Liver (tissue), 9 donors: ENCODE measurements around the gene LOXHD1. TPM values are rescaled to one million over a fixed set of nuclear protein-coding genes. Genes with fewer than 3 reads are reported as not detected.

Experiments used
- DNase-seq: peaks from one replicate; pipeline ENCODE4 v3.0.0-alpha.2; 2017; ENCODE audit warnings: low spot score
- H3K27ac ChIP-seq, 2 donors: one replicate each; pipeline ENCODE4 v1.7.0; 2013; ENCODE audit warnings: inconsistent platforms in 2 of 2, low read length in 2 of 2, control low read depth in 1 of 2, low read depth in 1 of 2, mild to moderate bottlenecking in 1 of 2
- H3K27me3 ChIP-seq, 4 donors: one replicate each; pipeline versions ENCODE4 v1.6.1 to v1.7.0; 2013; ENCODE audit warnings: low read length in 3 of 4, inconsistent platforms in 1 of 4, mild to moderate bottlenecking in 1 of 4, moderate library complexity in 1 of 4; ENCODE audit not compliant: control insufficient read depth in 4 of 4, insufficient read depth in 4 of 4
- H3K36me3 ChIP-seq, 4 donors: one replicate each; pipeline versions ENCODE4 v1.6.1 to v1.7.0; 2013; ENCODE audit warnings: low read length in 3 of 4, mild to moderate bottlenecking in 3 of 4, low read depth in 1 of 4, moderate library complexity in 1 of 4; ENCODE audit not compliant: control insufficient read depth in 4 of 4, insufficient read depth in 3 of 4
- H3K4me1 ChIP-seq, 4 donors: one replicate each; pipeline versions ENCODE4 v1.6.1 to v1.7.0; 2013; ENCODE audit warnings: low read length in 3 of 4, mild to moderate bottlenecking in 3 of 4, moderate library complexity in 1 of 4; ENCODE audit not compliant: control insufficient read depth in 4 of 4, insufficient read depth in 4 of 4
- H3K4me3 ChIP-seq, 3 donors: one replicate each; pipeline versions ENCODE4 v1.6.1 to v1.7.0; 2013; ENCODE audit warnings: low read length in 3 of 3, control low read depth in 1 of 3, low read depth in 1 of 3, mild to moderate bottlenecking in 1 of 3
- H3K9ac ChIP-seq, 2 donors: one replicate each; pipeline ENCODE4 v1.7.0; 2013; ENCODE audit warnings: low read length in 2 of 2, mild to moderate bottlenecking in 2 of 2, moderate library complexity in 2 of 2, control low read depth in 1 of 2, low read depth in 1 of 2
- H3K9me3 ChIP-seq, 4 donors: one replicate each; pipeline versions ENCODE4 v1.6.1 to v1.7.0; 2013; ENCODE audit warnings: low read length in 3 of 4; ENCODE audit not compliant: control insufficient read depth in 4 of 4
- ATF3 ChIP-seq: IDR thresholded peaks from 2 replicates; pipeline ENCODE4 v1.6.1; 2016; ENCODE audit warnings: antibody characterized with exemption
- CTCF ChIP-seq: fragments of 150-350 bp; IDR thresholded peaks from 2 replicates; pipeline ENCODE4 v1.5.1; 2017; ENCODE audit warnings: improper control_type of control experiment, low read depth, low read length; ENCODE audit not compliant: missing input control
- EGR1 ChIP-seq, 2 donors: IDR thresholded peaks; 2 replicates each; pipeline ENCODE4 v1.6.1; 2016 to 2018; ENCODE audit warnings: antibody characterized with exemption in 2 of 2, low read depth in 2 of 2
- FOXA1 ChIP-seq: IDR thresholded peaks from 2 replicates; pipeline ENCODE4 v1.6.1; 2016; ENCODE audit warnings: antibody characterized with exemption
- FOXA2 ChIP-seq: IDR thresholded peaks from 2 replicates; pipeline ENCODE4 v1.6.1; 2016; ENCODE audit warnings: antibody characterized with exemption
- GABPA ChIP-seq, 2 donors: IDR thresholded peaks in 1 of 2; conservative IDR thresholded peaks in 1 of 2; 2 replicates each; pipeline ENCODE4 v1.6.1; 2016; ENCODE audit warnings: antibody characterized with exemption in 2 of 2, mild to moderate bottlenecking in 1 of 2, moderate library complexity in 1 of 2
- HNF4G ChIP-seq: IDR thresholded peaks from 2 replicates; pipeline ENCODE4 v1.6.1; 2016; ENCODE audit warnings: antibody characterized with exemption
- JUND ChIP-seq, 2 donors: IDR thresholded peaks; 2 replicates each; pipeline ENCODE4 v1.6.1; 2016; ENCODE audit warnings: antibody characterized with exemption in 2 of 2
- MAX ChIP-seq: IDR thresholded peaks from 2 replicates; pipeline ENCODE4 v1.6.1; 2016; ENCODE audit warnings: antibody characterized with exemption
- RAD21 ChIP-seq, 2 donors: IDR thresholded peaks; 2 replicates each; pipeline ENCODE4 v1.6.1; 2016; ENCODE audit warnings: antibody characterized with exemption in 2 of 2, mild to moderate bottlenecking in 2 of 2
- REST ChIP-seq: IDR thresholded peaks from 2 replicates; pipeline ENCODE4 v1.6.1; 2016; ENCODE audit warnings: antibody characterized with exemption, mild to moderate bottlenecking
- RXRA ChIP-seq, 2 donors: IDR thresholded peaks; 2 replicates each; pipeline ENCODE4 v1.6.1; 2017 to 2018; ENCODE audit warnings: antibody characterized with exemption in 2 of 2, mild to moderate bottlenecking in 1 of 2
- SP1 ChIP-seq: IDR thresholded peaks from 2 replicates; pipeline ENCODE4 v1.6.1; 2018; ENCODE audit warnings: antibody characterized with exemption, mild to moderate bottlenecking
- TAF1 ChIP-seq: conservative IDR thresholded peaks from 2 replicates; pipeline ENCODE4 v1.6.1; 2016; ENCODE audit warnings: antibody characterized with exemption, mild to moderate bottlenecking
- YY1 ChIP-seq: IDR thresholded peaks from 2 replicates; pipeline ENCODE4 v1.6.1; 2016; ENCODE audit warnings: antibody characterized with exemption, mild to moderate bottlenecking
- WGBS: extraction: QIAGEN DNeasy Blood & Tissue Kit; methylation state at CpG from one replicate; pipeline ENCODE4 v1.1.7; 2013; 5-methylcytosine and 5-hydroxymethylcytosine counted together
- polyA plus RNA-seq, 2 donors: library from polyadenylated mRNA; stranded (reverse) in 1 of 2; unstranded in 1 of 2; fragments of 200-250 nt in 1 of 2; fragments of >200 nt in 1 of 2; fragmentation: Nextera tagmentation in 1 of 2; extraction: Ambion mirVana in 1 of 2; gene quantifications; one replicate each; pipeline versions ENCODE4 v1.2.1 to v1.2.3, GENCODE V29; 2013 to 2015
- total RNA-seq, 2 donors: library from RNA; depleted of rRNA; stranded (reverse); fragments of >200 nt; gene quantifications; one replicate each; pipeline ENCODE4 v1.2.3, GENCODE V29; 2014
- donor health status: healthy.
- donor health status: healthy.
- donor health status: healthy.
- donor health status: healthy.
- donor health status: healthy.

The LOXHD1 gene
- total and polyA plus RNA-seq, 4 donors, result 0.09 to 0.25 TPM; not detected in 2

GRCh38 chr18:46464926-46465655 is 191.9 kb downstream of the LOXHD1 start:
- no peak for TF ChIP-seq RAD21 (IDR thresholded peaks at IDR 0.05)
- no peak for TF ChIP-seq REST
- no peak for TF ChIP-seq FOXA1
- H3K9me3 ChIP-seq, result no peaks in the 10 kb centered on the region
- no peak for DNase-seq
- no peaks in the 10 kb centered on the region for H3K36me3 ChIP-seq
- H3K4me3 ChIP-seq, result no peak overlapping the region
- no peaks in the 10 kb centered on the region for H3K27me3 ChIP-seq
- no peak overlapping the region for H3K9ac ChIP-seq
- H3K4me1 ChIP-seq, result peaks cover 0 to 6% (median 0%) of the 10 kb centered on the region in 4 donors
- H3K27ac ChIP-seq, result no peak overlapping the region
- 80% methylated on average over 8 of the region's 8 CpGs for WGBS

GRCh38 chr18:46462523-46462922 is 194.5 kb downstream of the LOXHD1 start:
- H3K4me1 ChIP-seq, result peaks cover 0 to 6% (median 0%) of the 10 kb centered on the region in 4 donors
- DNase-seq, result no peak
- no peak overlapping the region for H3K9ac ChIP-seq
- H3K9me3 ChIP-seq, result no peaks in the 10 kb centered on the region
- TF ChIP-seq JUND (IDR thresholded peaks at IDR 0.05) (no peak), SP1 (no peak), EGR1 (IDR thresholded peaks at IDR 0.05; ENCODE audit: low read depth in 2 of 2) (no peak)
- H3K36me3 ChIP-seq, result peaks cover 0 to 5% (median under 1%) of the 10 kb centered on the region in 4 donors
- no peaks in the 10 kb centered on the region for H3K27me3 ChIP-seq
- H3K4me3 ChIP-seq, result no peak overlapping the region
- 33% methylated on average over 7 of the region's 7 CpGs for WGBS
- H3K27ac ChIP-seq, result no peak overlapping the region

GRCh38 chr18:46461993-46462392 is 195.0 kb downstream of the LOXHD1 start:
- Histone ChIP-seq H3K4me1 (peaks cover 0 to 6% (median 0%) of the 10 kb centered on the region in 4 donors), H3K36me3 (peaks cover 0 to 8% (median 4%) of the 10 kb centered on the region in 4 donors), H3K27me3 (no peaks in the 10 kb centered on the region), H3K9ac (no peak overlapping the region), H3K9me3 (no peaks in the 10 kb centered on the region), H3K4me3 (no peak overlapping the region), H3K27ac (no peak overlapping the region)
- WGBS, result 88% methylated on average over 6 of the region's 6 CpGs
- TF ChIP-seq GABPA (IDR thresholded peaks at IDR 0.05 in 1 of 2, conservative IDR thresholded peaks at IDR 0.05 in 1 of 2), result no peak
- no peak for TF ChIP-seq EGR1 (IDR thresholded peaks at IDR 0.05; ENCODE audit: low read depth in 2 of 2)
- no peak for TF ChIP-seq FOXA2
- TF ChIP-seq YY1, result no peak
- no peak for TF ChIP-seq HNF4G
- TF ChIP-seq TAF1, result no peak
- TF ChIP-seq MAX, result no peak
- TF ChIP-seq RXRA (IDR thresholded peaks at IDR 0.05), result no peak
- TF ChIP-seq CTCF, result no peak
- TF ChIP-seq ATF3, result no peak
- no peak for DNase-seq
